Keratinocyte (primary cell): ENCODE results near the gene LAPTM5.

Source experiments
- CTCF ChIP-seq, 3 experiments: IDR thresholded peaks in 1 of 3; conservative IDR thresholded peaks in 1 of 3; optimal IDR thresholded peaks in 1 of 3; 2 replicates in 2 of 3; 3 replicates in 1 of 3; pipeline versions ENCODE3 to v1.5.1; 2011; ENCODE audit warnings: low read length in 3 of 3, mild to moderate bottlenecking in 3 of 3, moderate library complexity in 2 of 3, control low read depth in 1 of 3, inconsistent platforms in 1 of 3; ENCODE audit not compliant: insufficient read depth in 2 of 3; ENCODE audit errors: extremely low read depth in 1 of 3
- EZH2 ChIP-seq: IDR thresholded peaks from one replicate; pipeline ENCODE4 v1.6.1; 2012; ENCODE audit warnings: inconsistent platforms, mild to moderate bottlenecking, low read length, moderate library complexity

DNA sequence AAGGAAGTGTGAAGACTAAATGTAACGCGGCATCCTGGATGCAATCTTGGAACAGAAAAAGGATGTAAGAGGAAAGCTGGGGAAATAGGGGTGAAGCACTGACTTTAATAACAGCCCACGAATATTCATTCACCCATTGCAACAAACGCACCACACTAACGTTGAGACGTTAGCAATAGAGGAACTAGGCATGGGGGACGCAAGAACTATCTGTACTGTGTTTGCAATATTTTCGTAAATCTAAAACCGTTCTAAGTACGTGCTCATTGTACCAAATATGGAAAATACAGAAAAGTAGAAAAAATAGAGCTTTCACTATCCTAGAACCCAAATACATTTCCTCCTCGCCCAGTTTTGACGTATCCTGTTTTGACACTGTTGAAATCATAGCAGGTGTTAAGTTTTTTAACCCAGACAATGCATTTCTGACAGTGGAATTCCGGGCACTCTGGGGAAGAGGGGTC, 3.9 kb downstream of the LAPTM5 start:
- TF ChIP-seq EZH2 (no peak), CTCF (optimal IDR thresholded peaks at IDR 0.05 in 1 of 3, IDR thresholded peaks at IDR 0.05 in 1 of 3, conservative IDR thresholded peaks at IDR 0.05 in 1 of 3; ENCODE audit: extremely low read depth in 1 of 3, insufficient read depth in 2 of 3, low read length in 3 of 3) (no peak)
